Fibroblast of lung (primary cell): ENCODE results near the gene CYP24A1.

Experiments used
- CTCF ChIP-seq, 2 donors: IDR thresholded peaks in 1 of 2; conservative IDR thresholded peaks in 1 of 2; 1 replicate in 1 of 2; 2 replicates in 1 of 2; pipeline ENCODE4 v1.5.1; 2011 to 2012; ENCODE audit warnings: low read length in 2 of 2, control low read depth in 1 of 2, inconsistent platforms in 1 of 2, low read depth in 1 of 2, mild to moderate bottlenecking in 1 of 2
- EZH2 ChIP-seq: IDR thresholded peaks from 2 replicates; pipeline ENCODE4 v1.5.1; 2012; ENCODE audit warnings: low read length, control low read depth, mild to moderate bottlenecking; ENCODE audit errors: missing control alignments

- TF ChIP-seq CTCF (conservative IDR thresholded peaks at IDR 0.05 in 1 of 2, IDR thresholded peaks at IDR 0.05 in 1 of 2; ENCODE audit: low read depth in 1 of 2, low read length in 2 of 2) (no peak), EZH2 (no peak)
Observed at GRCh38 chr20:54123587-54124180, 50.1 kb downstream of the CYP24A1 start.
